WTC11 (cell line): ENCODE data around the gene TSPAN9.

Experiments
- ATF3 ChIP-seq: sonication (generic); formaldehyde crosslinking; conservative IDR thresholded peaks from 2 replicates; pipeline ENCODE4 v1.8.1; 2022; ENCODE audit warnings: mild to moderate bottlenecking, missing genetic modification reagents
- CDX4 ChIP-seq: fragments of 250-450 bp; sonication (Bioruptor Pico); IDR thresholded peaks from 2 replicates; pipeline ENCODE4 v1.9.0; 2021; ENCODE audit warnings: moderate library complexity, mild to moderate bottlenecking, inconsistent platforms, borderline replicate concordance
- CREB1 ChIP-seq: sonication (generic); formaldehyde crosslinking; IDR thresholded peaks from 2 replicates; pipeline ENCODE4 v1.8.0; 2023; ENCODE audit warnings: mild to moderate bottlenecking, missing genetic modification reagents
- CTCF ChIP-seq: fragments of 200-600 bp; IDR thresholded peaks from 2 replicates; pipeline ENCODE4 v1.8.0; 2022; ENCODE audit warnings: antibody characterized with exemption
- ELF4 ChIP-seq: sonication (generic); formaldehyde crosslinking; IDR thresholded peaks from 2 replicates; pipeline ENCODE4 v1.8.1; 2022; ENCODE audit warnings: low read depth, mild to moderate bottlenecking, moderate library complexity, missing genetic modification reagents
- ESRRA ChIP-seq: sonication (generic); formaldehyde crosslinking; IDR thresholded peaks from 2 replicates; pipeline ENCODE4 v1.8.1; 2022; ENCODE audit warnings: mild to moderate bottlenecking, missing genetic modification reagents, borderline replicate concordance
- JUN ChIP-seq: sonication (generic); formaldehyde crosslinking; IDR thresholded peaks from 2 replicates; pipeline ENCODE4 v1.8.0; 2023; ENCODE audit warnings: mild to moderate bottlenecking, missing genetic modification reagents
- MAX ChIP-seq: sonication (generic); formaldehyde crosslinking; IDR thresholded peaks from 2 replicates; pipeline ENCODE4 v1.8.0; 2022; ENCODE audit warnings: mild to moderate bottlenecking, missing genetic modification reagents
- OVOL2 ChIP-seq: fragments of 250-450 bp; sonication (Bioruptor Pico); IDR thresholded peaks from 2 replicates; pipeline ENCODE4 v1.9.0; 2021; ENCODE audit warnings: mild to moderate bottlenecking, borderline replicate concordance
- TP53 ChIP-seq: sonication (generic); formaldehyde crosslinking; IDR thresholded peaks from 2 replicates; pipeline ENCODE4 v1.8.1; 2023; ENCODE audit warnings: mild to moderate bottlenecking, missing genetic modification reagents

GRCh38 chr12:3299929-3300832, 223.0 kb downstream of the TSPAN9 start:
- TF ChIP-seq ATF3 (CRISPR knock-in tag), result no peak
- peak; percentile 95 for TF ChIP-seq CTCF
- TF ChIP-seq CDX4 (CRISPR knock-in tag), result no peak
- no peak for TF ChIP-seq JUN
- no peak for TF ChIP-seq OVOL2 (CRISPR knock-in tag)
- TF ChIP-seq ELF4 (CRISPR knock-in tag), result no peak
- no peak for TF ChIP-seq TP53
- TF ChIP-seq ESRRA (CRISPR knock-in tag), result no peak
- TF ChIP-seq CREB1 (CRISPR knock-in tag), result no peak
- TF ChIP-seq MAX (CRISPR knock-in tag), result 0 out of 2 replicates have a peak, but pooled peaks have one; percentile 25
